Osteocyte (in vitro differentiated cells): ENCODE measurements around the gene KRTAP10-7. TPM values are rescaled to one million over a fixed set of nuclear protein-coding genes. Genes with fewer than 3 reads are reported as not detected.
"Not testable (repeated sequence)": the region's sequence is repeated elsewhere in the genome, so short reads cannot be mapped to it uniquely, and the experiment has no call there.

Experiments
- DNase-seq: peaks from one replicate; pipeline ENCODE4 v3.0.0; 2021; ENCODE audit warnings: mixed read lengths; ENCODE audit not compliant: unreplicated experiment; ENCODE audit errors: extremely low spot score
- H3K27ac Mint-ChIP-seq: one replicate; pipeline ENCODE4 v1.8.0; 2021; ENCODE audit warnings: mild to moderate bottlenecking, mixed read lengths; ENCODE audit not compliant: unreplicated experiment
- H3K27me3 Mint-ChIP-seq: one replicate; pipeline ENCODE4 v1.8.0; 2021; ENCODE audit warnings: mixed read lengths; ENCODE audit not compliant: unreplicated experiment
- H3K36me3 Mint-ChIP-seq: one replicate; pipeline ENCODE4 v1.8.0; 2021; ENCODE audit warnings: mixed read lengths; ENCODE audit not compliant: unreplicated experiment
- H3K4me1 Mint-ChIP-seq: one replicate; pipeline ENCODE4 v1.8.0; 2021; ENCODE audit warnings: mixed read lengths; ENCODE audit not compliant: unreplicated experiment
- H3K4me3 Mint-ChIP-seq: one replicate; pipeline ENCODE4 v1.8.0; 2021; ENCODE audit warnings: mild to moderate bottlenecking, moderate library complexity, mixed read lengths; ENCODE audit not compliant: unreplicated experiment
- H3K9me3 Mint-ChIP-seq: one replicate; pipeline ENCODE4 v1.8.0; 2021; ENCODE audit warnings: mixed read lengths; ENCODE audit not compliant: unreplicated experiment
- CTCF ChIP-seq: fragments of 200-600 bp; sonication (generic); IDR thresholded peaks from 2 replicates; pipeline ENCODE4 v1.5.0; 2021; ENCODE audit warnings: antibody characterized with exemption, mild to moderate bottlenecking, moderate library complexity
- total RNA-seq: library from RNA; stranded (reverse); gene quantifications from 2 replicates; pipeline ENCODE4 v1.2.1, GENCODE V29; 2021

The KRTAP10-7 gene
- total RNA-seq, 1 donor from 2014 or later = not detected

- no peak within 1 kb of the TSS for H3K4me3 Mint-ChIP-seq
- no peak within 1 kb of the TSS for H3K27ac Mint-ChIP-seq
- peaks cover 43% of the 10 kb centered on the region for H3K9me3 Mint-ChIP-seq
- no peak for DNase-seq
- H3K27me3 Mint-ChIP-seq = no peaks in the 10 kb centered on the region
- TF ChIP-seq CTCF = no peak
- peaks cover 3% of the 10 kb centered on the region for H3K36me3 Mint-ChIP-seq
- no peaks in the 10 kb centered on the region for H3K4me1 Mint-ChIP-seq
Measured at GRCh38 chr21:44626673-44627143, 26.3 kb downstream of the KRTAP10-7 start, which contains the start of gene KRTAP10-9. Gene KRTAP10-9, plus strand, starts transcription at chr21:44627093. Its CDS starts 79 bp downstream, at chr21:44627172.

GRCh38 chr21:44627181-44627822, 26.9 kb downstream of the KRTAP10-7 start:
- H3K4me3 Mint-ChIP-seq, H3K27me3 Mint-ChIP-seq, H3K27ac Mint-ChIP-seq, H3K4me1 Mint-ChIP-seq, H3K36me3 Mint-ChIP-seq: not testable (repeated sequence)
- DNase-seq = peak; percentile 79
- H3K9me3 Mint-ChIP-seq = peaks cover 47% of the 10 kb centered on the region

GRCh38 chr21:44627831-44628233, 27.4 kb downstream of the KRTAP10-7 start:
- not testable (repeated sequence) for H3K4me3 Mint-ChIP-seq, H3K36me3 Mint-ChIP-seq, H3K4me1 Mint-ChIP-seq, H3K27me3 Mint-ChIP-seq, H3K27ac Mint-ChIP-seq
- H3K9me3 Mint-ChIP-seq = peaks cover 45% of the 10 kb centered on the region
- DNase-seq = peak; percentile 73

DNA sequence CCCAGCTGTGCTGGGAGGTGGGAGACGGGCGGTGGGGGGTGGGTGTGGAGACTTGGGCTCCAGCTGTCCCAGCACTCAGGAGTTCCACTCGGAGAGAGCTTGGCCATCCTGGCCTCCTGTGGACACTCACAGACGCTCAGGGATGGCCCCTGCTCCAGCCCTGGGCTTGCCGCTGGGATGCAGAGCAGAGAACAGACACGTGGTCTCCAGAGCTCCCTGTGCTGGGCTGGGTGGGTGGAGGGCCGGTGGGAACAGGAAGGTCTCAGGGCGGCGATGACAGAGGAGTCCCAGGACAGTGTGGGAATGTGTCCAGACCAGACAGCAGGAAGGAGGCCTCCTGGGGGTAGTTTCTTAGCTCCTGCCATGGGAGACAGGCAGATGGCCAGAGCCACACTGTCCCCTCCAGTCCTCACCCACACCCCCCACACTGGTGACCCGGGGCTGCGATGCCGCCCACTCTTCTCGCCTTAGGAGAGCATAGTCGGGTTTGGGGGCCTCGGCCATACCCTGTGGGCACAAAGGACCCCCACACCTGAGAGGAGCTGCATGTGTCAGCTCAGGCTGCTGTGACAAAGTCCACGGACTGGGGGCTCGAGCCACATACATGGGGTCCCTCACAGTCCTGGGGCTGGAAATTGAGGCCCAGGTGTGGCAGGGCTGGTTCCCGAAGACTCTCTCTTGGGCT, 28.5 kb downstream of the KRTAP10-7 start:
- peaks cover 36% of the 10 kb centered on the region for H3K9me3 Mint-ChIP-seq
- DNase-seq = peak; percentile 82
- no peak overlapping the region for H3K27ac Mint-ChIP-seq
- H3K27me3 Mint-ChIP-seq = no peaks in the 10 kb centered on the region
- H3K36me3 Mint-ChIP-seq = peaks cover 3% of the 10 kb centered on the region
- no peak for TF ChIP-seq CTCF
- H3K4me1 Mint-ChIP-seq = no peaks in the 10 kb centered on the region
- no peak overlapping the region for H3K4me3 Mint-ChIP-seq

DNA sequence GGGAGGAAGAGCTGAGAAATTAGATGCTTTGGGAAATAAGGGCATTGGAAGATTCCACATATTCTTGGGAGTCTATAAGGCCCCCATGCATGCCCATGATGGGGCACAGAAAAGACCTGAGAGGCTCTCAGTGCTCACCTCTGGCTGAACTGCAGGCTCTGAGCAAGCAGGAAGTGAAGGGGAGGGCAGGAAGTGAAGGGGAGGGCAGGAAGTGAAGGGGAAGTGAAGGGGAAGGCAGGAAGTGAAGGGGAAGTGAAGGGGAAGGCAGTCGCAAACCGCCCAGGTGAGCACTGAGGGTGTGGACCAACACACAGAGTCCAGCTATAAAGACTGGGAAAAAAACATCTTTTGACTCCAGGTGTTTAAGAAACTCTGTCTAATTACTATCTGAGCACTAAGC, 30.0 kb downstream of the KRTAP10-7 start:
- DNase-seq = peak; percentile 23
- peaks cover 3% of the 10 kb centered on the region for H3K36me3 Mint-ChIP-seq
- H3K27ac Mint-ChIP-seq = no peak overlapping the region
- H3K27me3 Mint-ChIP-seq = peaks cover 4% of the 10 kb centered on the region
- H3K4me3 Mint-ChIP-seq = no peak overlapping the region
- no peaks in the 10 kb centered on the region for H3K4me1 Mint-ChIP-seq
- no peak for TF ChIP-seq CTCF
- peaks cover 23% of the 10 kb centered on the region for H3K9me3 Mint-ChIP-seq

- peaks cover 23% of the 10 kb centered on the region for H3K9me3 Mint-ChIP-seq
- H3K4me1 Mint-ChIP-seq = no peaks in the 10 kb centered on the region
- peaks cover 8% of the 10 kb centered on the region for H3K27me3 Mint-ChIP-seq
- peaks cover 3% of the 10 kb centered on the region for H3K36me3 Mint-ChIP-seq
- no peak overlapping the region for H3K4me3 Mint-ChIP-seq
- no peak for TF ChIP-seq CTCF
- no peak for DNase-seq
- H3K27ac Mint-ChIP-seq = no peak overlapping the region
Measured at GRCh38 chr21:44632067-44632466, 31.7 kb downstream of the KRTAP10-7 start.
